KOPT-K1 (cell line): Measurements from ENCODE around the gene PPME1.
A peak's percentile ranks its signal among the peaks of the same experiment; 100 is the strongest.
"Not testable (repeated sequence)": the region's sequence is repeated elsewhere in the genome, so short reads cannot be mapped to it uniquely, and the experiment has no call there.

Experiments used
- H3K27ac ChIP-seq: fragments of 200-600 bp; sonication (generic); 2 replicates; pipeline ENCODE4 v1.5.1; 2016; ENCODE audit warnings: antibody characterized with exemption, mild to moderate bottlenecking, low read depth, low read length; ENCODE audit not compliant: poor library complexity, severe bottlenecking
- H3K36me3 ChIP-seq: fragments of 200-600 bp; sonication (generic); 2 replicates; pipeline ENCODE4 v1.5.1; 2017; ENCODE audit warnings: antibody characterized with exemption, mild to moderate bottlenecking, low read length, moderate library complexity; ENCODE audit not compliant: insufficient read depth
- H3K9me3 ChIP-seq: fragments of 200-600 bp; sonication (generic); 2 replicates; pipeline ENCODE4 v1.5.1; 2017; ENCODE audit warnings: antibody characterized with exemption, low read length, mild to moderate bottlenecking; ENCODE audit not compliant: insufficient read depth, poor library complexity, severe bottlenecking

PPME1 gene, protein sequence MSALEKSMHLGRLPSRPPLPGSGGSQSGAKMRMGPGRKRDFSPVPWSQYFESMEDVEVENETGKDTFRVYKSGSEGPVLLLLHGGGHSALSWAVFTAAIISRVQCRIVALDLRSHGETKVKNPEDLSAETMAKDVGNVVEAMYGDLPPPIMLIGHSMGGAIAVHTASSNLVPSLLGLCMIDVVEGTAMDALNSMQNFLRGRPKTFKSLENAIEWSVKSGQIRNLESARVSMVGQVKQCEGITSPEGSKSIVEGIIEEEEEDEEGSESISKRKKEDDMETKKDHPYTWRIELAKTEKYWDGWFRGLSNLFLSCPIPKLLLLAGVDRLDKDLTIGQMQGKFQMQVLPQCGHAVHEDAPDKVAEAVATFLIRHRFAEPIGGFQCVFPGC

GRCh38 chr11:74170694-74171629, at the start of gene PPME1, which contains the start of gene C2CD3:
Gene PPME1 (plus strand): TSS chr11:74171289. CDS start chr11:74171422, 133 bp downstream.
Gene C2CD3 (minus strand): TSS chr11:74171002. CDS start chr11:74170792, 210 bp downstream.
- peaks cover 40% of the 10 kb centered on the region for H3K36me3 ChIP-seq
- H3K9me3 ChIP-seq, result no peaks in the 10 kb centered on the region
- H3K27ac ChIP-seq, result peak within 1 kb of the TSS; percentile 78

DNA sequence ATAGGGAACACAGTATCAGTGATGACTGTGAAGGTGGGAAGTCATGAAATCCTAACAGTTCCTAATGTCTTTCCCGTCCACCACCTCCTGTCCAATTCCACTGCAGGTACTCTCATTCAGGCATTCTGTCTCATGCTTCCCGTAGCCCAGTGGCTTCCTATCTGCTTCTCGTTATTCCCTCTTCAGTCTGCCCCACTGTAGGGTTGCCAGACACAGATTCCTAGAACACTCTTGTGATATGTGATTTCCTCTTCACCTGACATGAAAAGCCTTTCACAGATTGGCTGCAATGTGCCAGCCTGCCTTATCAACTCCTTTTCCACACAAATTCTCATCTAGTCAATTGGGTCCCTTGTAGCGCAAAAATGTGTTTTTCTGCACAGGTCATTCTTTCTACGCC, 49.3 kb upstream of the PPME1 start:
- peaks cover 34% of the 10 kb centered on the region; the same call in 1 of the 2 replicates for H3K36me3 ChIP-seq
- no peaks in the 10 kb centered on the region for H3K9me3 ChIP-seq
- H3K27ac ChIP-seq, result no peak overlapping the region

DNA sequence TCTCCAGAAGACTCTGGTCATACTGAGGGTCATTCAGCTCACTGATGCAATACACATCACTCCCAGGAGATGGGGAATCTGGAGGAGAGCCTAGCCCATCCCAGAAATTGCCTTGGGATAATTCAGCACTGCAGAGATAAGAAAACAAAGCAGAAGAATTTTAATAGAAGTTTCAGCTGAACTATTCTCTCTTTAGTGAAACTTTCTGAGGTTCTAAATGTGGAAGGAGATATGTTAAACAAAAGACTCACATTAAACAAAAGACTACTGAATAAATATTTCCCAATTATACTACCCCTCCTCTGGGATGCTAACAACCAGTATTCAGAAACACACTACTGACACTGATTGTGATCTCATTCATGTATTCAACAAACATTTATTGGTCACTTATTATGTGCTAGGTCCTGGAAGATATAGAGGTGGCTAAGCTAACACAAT, 48.1 kb upstream of the PPME1 start:
- peaks cover 26% of the 10 kb centered on the region; the same call in 1 of the 2 replicates for H3K36me3 ChIP-seq
- no peaks in the 10 kb centered on the region for H3K9me3 ChIP-seq
- no peak overlapping the region for H3K27ac ChIP-seq

GRCh38 chr11:74129121-74129520, 42.0 kb upstream of the PPME1 start:
- peaks cover 40% of the 10 kb centered on the region for H3K36me3 ChIP-seq
- H3K9me3 ChIP-seq, H3K27ac ChIP-seq: not testable (repeated sequence)

DNA sequence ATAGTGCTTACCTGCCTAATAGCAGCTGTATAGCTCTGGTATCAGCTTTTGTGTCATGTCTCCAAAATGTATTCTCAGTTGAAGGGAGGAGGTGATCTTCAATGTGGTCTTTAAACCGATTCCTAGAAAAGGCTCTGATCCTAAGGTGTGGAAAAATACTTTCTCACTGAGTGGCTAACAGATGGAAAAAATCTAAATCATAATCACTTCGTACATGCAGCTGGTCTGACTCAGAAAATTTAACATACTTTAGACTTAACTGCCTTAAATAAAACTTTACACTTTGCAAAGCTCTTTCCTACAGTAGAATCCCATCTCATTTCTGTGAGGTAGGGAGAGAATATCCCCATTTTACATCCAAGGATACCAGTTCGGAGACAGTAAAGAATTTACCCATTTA, 38.3 kb upstream of the PPME1 start:
- Histone ChIP-seq H3K27ac (no peak overlapping the region), H3K36me3 (peaks cover 71% of the 10 kb centered on the region)

GRCh38 chr11:74133436-74133835, 37.7 kb upstream of the PPME1 start:
- Histone ChIP-seq H3K36me3 (peaks cover 77% of the 10 kb centered on the region), H3K27ac (no peak overlapping the region), H3K9me3 (peaks cover 4% of the 10 kb centered on the region)

More for the DNA sequence above, 38.3 kb upstream of the PPME1 start:
- peaks cover 4% of the 10 kb centered on the region for H3K9me3 ChIP-seq

GRCh38 chr11:74134661-74135060, 36.4 kb upstream of the PPME1 start:
- Histone ChIP-seq H3K36me3 (peaks cover 89% of the 10 kb centered on the region), H3K9me3 (peaks cover 4% of the 10 kb centered on the region), H3K27ac (no peak overlapping the region)

DNA sequence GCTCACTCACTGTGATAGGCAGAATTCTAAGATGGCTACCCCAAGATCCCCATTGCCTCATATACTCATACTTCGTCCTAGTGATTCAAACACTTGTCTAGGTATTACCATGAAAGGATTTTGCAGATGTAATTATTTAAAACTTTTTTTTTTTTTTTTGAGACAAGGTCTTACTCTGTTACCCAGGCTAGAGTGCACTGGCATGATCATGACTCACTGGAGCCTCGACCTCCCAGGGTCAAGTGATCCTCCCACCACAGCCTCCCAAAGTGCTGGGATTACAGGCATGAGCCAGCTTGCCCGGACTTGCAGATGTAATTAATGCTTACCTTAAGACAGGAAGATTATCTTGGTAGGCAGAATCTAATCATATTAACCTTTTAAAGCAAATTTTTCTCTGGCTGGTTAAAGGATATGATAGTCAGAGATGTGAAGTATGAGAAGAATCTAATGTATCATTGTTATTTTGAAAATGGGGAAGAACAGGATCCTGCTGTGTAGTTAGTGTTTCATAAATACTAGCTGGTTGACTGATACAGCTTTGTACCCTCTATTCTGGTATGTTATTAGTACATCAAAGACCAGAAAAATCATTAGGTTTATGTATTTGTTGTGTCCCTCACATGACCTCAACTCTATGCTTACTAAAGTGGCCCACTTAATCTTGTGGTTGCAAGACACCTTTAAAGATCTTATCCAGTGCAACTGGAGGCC, 35.8 kb upstream of the PPME1 start:
- Histone ChIP-seq H3K9me3 (peaks cover 3% of the 10 kb centered on the region), H3K36me3 (peaks cover 84% of the 10 kb centered on the region), H3K27ac (no peak overlapping the region)

GRCh38 chr11:74138021-74138420, 33.1 kb upstream of the PPME1 start:
- H3K27ac ChIP-seq, result no peak overlapping the region
- no peaks in the 10 kb centered on the region for H3K9me3 ChIP-seq
- H3K36me3 ChIP-seq, result peaks cover 56% of the 10 kb centered on the region

- peaks cover 51% of the 10 kb centered on the region for H3K36me3 ChIP-seq
- H3K27ac ChIP-seq, result no peak overlapping the region
- no peaks in the 10 kb centered on the region for H3K9me3 ChIP-seq
Measured at GRCh38 chr11:74138572-74138971, 32.5 kb upstream of the PPME1 start.

- no peak overlapping the region for H3K27ac ChIP-seq
- H3K36me3 ChIP-seq, result peaks cover 49% of the 10 kb centered on the region
Measured at GRCh38 chr11:74139151-74139918, 31.8 kb upstream of the PPME1 start.

DNA sequence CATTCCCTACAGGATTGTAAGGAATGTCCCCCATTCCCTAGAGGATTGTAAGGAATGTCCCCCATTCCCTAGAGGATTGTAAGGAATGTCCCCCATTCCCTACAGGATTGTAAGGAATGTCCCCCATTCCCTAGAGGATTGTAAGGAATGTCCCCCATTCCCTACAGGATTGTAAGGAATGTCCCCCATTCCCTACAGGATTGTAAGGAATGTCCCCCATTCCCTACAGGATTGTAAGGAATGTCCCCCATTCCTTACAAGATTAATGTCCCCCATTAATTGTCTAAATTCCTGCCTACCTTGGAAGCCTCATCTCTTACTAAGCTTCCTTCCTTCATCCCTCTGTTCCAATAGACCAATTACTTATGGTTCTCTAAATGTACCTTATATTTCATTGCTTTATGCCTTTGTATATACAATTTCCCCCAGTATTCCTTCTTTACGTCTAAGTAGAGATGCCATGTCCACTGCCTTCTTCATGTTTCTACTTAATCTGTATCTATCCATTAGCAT, 31.1 kb upstream of the PPME1 start:
- H3K27ac ChIP-seq, result not testable (repeated sequence)

More at GRCh38 chr11:74139151-74139918, 31.8 kb upstream of the PPME1 start:
- no peaks in the 10 kb centered on the region for H3K9me3 ChIP-seq

DNA sequence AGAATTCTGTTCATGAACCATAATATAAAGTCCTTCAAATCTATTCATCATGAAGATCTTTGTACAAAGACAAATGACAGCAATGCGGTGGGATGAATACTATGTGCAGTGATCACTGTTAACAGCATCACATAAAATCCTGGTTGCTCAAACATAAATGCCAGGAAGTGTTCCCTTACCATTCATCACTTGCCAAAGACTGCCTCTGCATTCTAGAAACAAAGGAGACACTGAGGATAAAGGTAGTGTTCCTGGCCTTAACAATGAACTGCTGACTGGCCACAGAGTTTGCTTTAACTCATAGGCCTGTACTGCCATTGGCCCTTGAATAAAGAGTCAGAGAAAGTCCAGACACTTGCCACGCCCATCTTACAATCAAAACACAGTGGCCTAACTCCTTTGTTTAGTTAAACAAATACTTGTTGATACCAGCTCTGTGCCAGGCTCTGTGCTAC, 29.8 kb upstream of the PPME1 start:
- Histone ChIP-seq H3K9me3 (no peaks in the 10 kb centered on the region), H3K36me3 (peaks cover 39% of the 10 kb centered on the region), H3K27ac (no peak overlapping the region)

More for the DNA sequence above, 31.1 kb upstream of the PPME1 start:
- peaks cover 44% of the 10 kb centered on the region for H3K36me3 ChIP-seq
- not testable (repeated sequence) for H3K9me3 ChIP-seq

DNA sequence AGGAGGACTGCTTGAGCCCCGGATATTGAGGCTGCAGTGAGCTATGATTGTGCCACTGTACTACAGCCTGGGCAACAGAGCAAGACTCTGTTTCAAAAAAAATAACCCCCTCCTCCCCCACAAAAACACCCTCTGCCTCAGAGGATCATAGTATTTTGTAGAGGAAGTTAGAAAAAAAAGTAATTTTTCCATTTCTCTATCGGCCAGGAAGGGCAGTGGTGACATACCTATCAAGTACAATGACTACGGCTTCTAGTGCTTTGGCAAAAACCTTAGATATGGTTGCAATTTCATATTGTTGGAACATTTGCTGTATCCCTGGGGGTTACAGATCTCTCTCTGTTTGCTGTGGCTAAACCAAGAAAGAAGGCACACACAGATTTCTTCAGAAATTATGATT, 29.2 kb upstream of the PPME1 start:
- H3K9me3 ChIP-seq, result no peaks in the 10 kb centered on the region
- no peak overlapping the region for H3K27ac ChIP-seq
- H3K36me3 ChIP-seq, result peaks cover 33% of the 10 kb centered on the region
